H9 (cell line): ENCODE data around the gene FRMD4B. TPM values are rescaled to one million over a fixed set of nuclear protein-coding genes. Genes with fewer than 3 reads are reported as not detected.

Experiments used
- DNase-seq: peaks from one replicate; pipeline ENCODE4 v3.0.0-alpha.2; 2017
- H2AFZ ChIP-seq: one replicate; pipeline ENCODE4 v1.6.1; 2013; ENCODE audit warnings: mild to moderate bottlenecking, low read length, control low read depth, moderate library complexity
- H2AK5ac ChIP-seq: 2 replicates; pipeline ENCODE4 v1.6.1; 2013; ENCODE audit warnings: low read length, control low read depth, mixed read lengths; ENCODE audit not compliant: insufficient read length
- H2BK120ac ChIP-seq: one replicate; pipeline ENCODE4 v1.6.1; 2013; ENCODE audit warnings: low read depth, mild to moderate bottlenecking, low read length, control low read depth, inconsistent platforms; ENCODE audit not compliant: poor library complexity, severe bottlenecking
- H2BK12ac ChIP-seq: 2 replicates; pipeline ENCODE4 v1.6.1; 2013; ENCODE audit warnings: low read length, control low read depth, mixed read lengths, low read depth; ENCODE audit not compliant: insufficient read length
- H2BK15ac ChIP-seq: 2 replicates; pipeline ENCODE4 v1.6.1; 2013; ENCODE audit warnings: low read depth, low read length, control low read depth
- H2BK20ac ChIP-seq: one replicate; pipeline ENCODE4 v1.6.1; 2013; ENCODE audit warnings: low read depth, mild to moderate bottlenecking, low read length, control low read depth, inconsistent platforms; ENCODE audit not compliant: poor library complexity, severe bottlenecking
- H2BK5ac ChIP-seq: 2 replicates; pipeline ENCODE4 v1.6.1; 2013; ENCODE audit warnings: low read length, control low read depth, mixed read lengths; ENCODE audit not compliant: insufficient read length
- H3K14ac ChIP-seq: 2 replicates; pipeline ENCODE4 v1.6.1; 2013; ENCODE audit warnings: low read length, control low read depth; ENCODE audit not compliant: insufficient read depth
- H3K18ac ChIP-seq: 2 replicates; pipeline ENCODE4 v1.6.1; 2013; ENCODE audit warnings: low read depth, mild to moderate bottlenecking, mixed read lengths, low read length, control low read depth; ENCODE audit not compliant: insufficient read length
- H3K23ac ChIP-seq: 2 replicates; pipeline ENCODE4 v1.6.1; 2013; ENCODE audit warnings: low read length, control low read depth, mixed read lengths, low read depth; ENCODE audit not compliant: insufficient read length
- H3K23me2 ChIP-seq: 2 replicates; pipeline ENCODE4 v1.6.1; 2013; ENCODE audit warnings: low read depth, mild to moderate bottlenecking, mixed read lengths, low read length, control low read depth; ENCODE audit not compliant: insufficient read length, poor library complexity, severe bottlenecking
- H3K27ac ChIP-seq: 2 replicates; pipeline ENCODE4 v1.5.1; 2013; ENCODE audit warnings: low read length, control low read depth, mixed read lengths, low read depth; ENCODE audit not compliant: insufficient read length
- H3K27me3 ChIP-seq: 2 replicates; pipeline ENCODE4 v1.6.1; 2013; ENCODE audit warnings: low read length, control low read depth, inconsistent platforms; ENCODE audit not compliant: insufficient read depth
- H3K4ac ChIP-seq: 2 replicates; pipeline ENCODE4 v1.6.1; 2013; ENCODE audit warnings: low read depth, mild to moderate bottlenecking, control low read depth, inconsistent platforms, low read length, moderate library complexity
- H3K4me1 ChIP-seq: 2 replicates; pipeline ENCODE4 v1.6.1; 2013; ENCODE audit warnings: low read length, control low read depth, inconsistent platforms; ENCODE audit not compliant: insufficient read depth
- H3K4me2 ChIP-seq: 2 replicates; pipeline ENCODE4 v1.6.1; 2013; ENCODE audit warnings: low read length, control low read depth, mixed read lengths; ENCODE audit not compliant: insufficient read length, insufficient read depth
- H3K56ac ChIP-seq: 2 replicates; pipeline ENCODE4 v1.6.1; 2013; ENCODE audit warnings: low read depth, mild to moderate bottlenecking, mixed read lengths, low read length, control low read depth; ENCODE audit not compliant: insufficient read length
- H3K79me1 ChIP-seq: 2 replicates; pipeline ENCODE4 v1.6.1; 2013; ENCODE audit warnings: low read depth, mild to moderate bottlenecking, moderate library complexity, low read length, control low read depth, inconsistent platforms; ENCODE audit not compliant: insufficient read depth, poor library complexity, severe bottlenecking
- H3K79me2 ChIP-seq: 2 replicates; pipeline ENCODE4 v1.6.1; 2013; ENCODE audit warnings: low read length, control low read depth, inconsistent platforms; ENCODE audit not compliant: insufficient read depth
- H3K9ac ChIP-seq: 2 replicates; pipeline ENCODE4 v1.6.1; 2013; ENCODE audit warnings: low read length, control low read depth, mixed read lengths; ENCODE audit not compliant: insufficient read length; ENCODE audit errors: extremely low read depth
- H3K9me3 ChIP-seq: one replicate; pipeline ENCODE4 v1.6.1; 2013; ENCODE audit warnings: low read depth, low read length, inconsistent platforms; ENCODE audit not compliant: control insufficient read depth
- H3T11ph ChIP-seq: one replicate; pipeline ENCODE4 v1.6.1; 2013; ENCODE audit warnings: mild to moderate bottlenecking, low read length, control low read depth, inconsistent platforms
- H4K20me1 ChIP-seq: one replicate; pipeline ENCODE4 v1.6.1; 2013; ENCODE audit not compliant: control insufficient read depth, insufficient read length, insufficient read depth
- H4K5ac ChIP-seq: 2 replicates; pipeline ENCODE4 v1.6.1; 2013; ENCODE audit warnings: low read depth, mild to moderate bottlenecking, mixed read lengths, low read length, control low read depth; ENCODE audit not compliant: insufficient read length
- H4K8ac ChIP-seq: replicated peaks from 2 replicates; pipeline ENCODE4 v1.6.1; 2013; ENCODE audit warnings: low read length, control low read depth, mixed read lengths, low read depth; ENCODE audit not compliant: insufficient read length
- H4K91ac ChIP-seq: 2 replicates; pipeline ENCODE4 v1.6.1; 2013; ENCODE audit warnings: low read depth, mild to moderate bottlenecking, moderate library complexity, mixed read lengths, low read length, control low read depth; ENCODE audit not compliant: insufficient read length
- H3K27ac Mint-ChIP-seq, 3 experiments: 2 replicates in 2 of 3; 3 replicates in 1 of 3; pipeline ENCODE4 v1.8.0; 2020 to 2021; ENCODE audit warnings: mixed read lengths in 3 of 3, mild to moderate bottlenecking in 1 of 3, moderate library complexity in 1 of 3
- H3K27me3 Mint-ChIP-seq: 2 replicates; pipeline ENCODE4 v1.8.0; 2021; ENCODE audit warnings: low read depth, mild to moderate bottlenecking, moderate library complexity, mixed read lengths
- H3K36me3 Mint-ChIP-seq, 3 experiments: 2 replicates in 2 of 3; 3 replicates in 1 of 3; pipeline ENCODE4 v1.8.0; 2020 to 2021; ENCODE audit warnings: low read depth in 3 of 3, mixed read lengths in 3 of 3; ENCODE audit not compliant: insufficient read depth in 1 of 3
- H3K4me1 Mint-ChIP-seq, 2 experiments: 2 replicates each; pipeline ENCODE4 v1.8.0; 2020; ENCODE audit warnings: mixed read lengths in 2 of 2
- H3K4me3 Mint-ChIP-seq, 2 experiments: 2 replicates in 1 of 2; 3 replicates in 1 of 2; pipeline ENCODE4 v1.8.0; 2020 to 2021; ENCODE audit warnings: mild to moderate bottlenecking in 2 of 2, mixed read lengths in 2 of 2, moderate library complexity in 1 of 2
- H3K9me3 Mint-ChIP-seq, 2 experiments: 2 replicates in 1 of 2; 3 replicates in 1 of 2; pipeline ENCODE4 v1.8.0; 2020; ENCODE audit warnings: mild to moderate bottlenecking in 2 of 2, mixed read lengths in 2 of 2, moderate library complexity in 1 of 2
- WGBS: extraction: QIAGEN DNeasy Blood & Tissue Kit; methylation state at CpG from one replicate; pipeline ENCODE4 v1.1.7; 2013; ENCODE audit warnings: missing lambda C conversion rate, low lambda C conversion rate, mixed read lengths; ENCODE audit not compliant: insufficient read length; ENCODE audit errors: extremely low coverage; 5-methylcytosine and 5-hydroxymethylcytosine counted together
- total RNA-seq: library from RNA; stranded (reverse); gene quantifications from 2 replicates; pipeline ENCODE4 v1.2.1, GENCODE V29; 2021
- TF ChIP-seq, protein P1 (sequence below): fragments of 200-600 bp; sonication (generic); conservative IDR thresholded peaks from 3 replicates; pipeline ENCODE4 v1.8.0; 2021; ENCODE audit warnings: antibody characterized with exemption, mild to moderate bottlenecking

The FRMD4B gene
- total RNA-seq, 1 experiment from 2014 or later, result 3.4 TPM

DNA sequence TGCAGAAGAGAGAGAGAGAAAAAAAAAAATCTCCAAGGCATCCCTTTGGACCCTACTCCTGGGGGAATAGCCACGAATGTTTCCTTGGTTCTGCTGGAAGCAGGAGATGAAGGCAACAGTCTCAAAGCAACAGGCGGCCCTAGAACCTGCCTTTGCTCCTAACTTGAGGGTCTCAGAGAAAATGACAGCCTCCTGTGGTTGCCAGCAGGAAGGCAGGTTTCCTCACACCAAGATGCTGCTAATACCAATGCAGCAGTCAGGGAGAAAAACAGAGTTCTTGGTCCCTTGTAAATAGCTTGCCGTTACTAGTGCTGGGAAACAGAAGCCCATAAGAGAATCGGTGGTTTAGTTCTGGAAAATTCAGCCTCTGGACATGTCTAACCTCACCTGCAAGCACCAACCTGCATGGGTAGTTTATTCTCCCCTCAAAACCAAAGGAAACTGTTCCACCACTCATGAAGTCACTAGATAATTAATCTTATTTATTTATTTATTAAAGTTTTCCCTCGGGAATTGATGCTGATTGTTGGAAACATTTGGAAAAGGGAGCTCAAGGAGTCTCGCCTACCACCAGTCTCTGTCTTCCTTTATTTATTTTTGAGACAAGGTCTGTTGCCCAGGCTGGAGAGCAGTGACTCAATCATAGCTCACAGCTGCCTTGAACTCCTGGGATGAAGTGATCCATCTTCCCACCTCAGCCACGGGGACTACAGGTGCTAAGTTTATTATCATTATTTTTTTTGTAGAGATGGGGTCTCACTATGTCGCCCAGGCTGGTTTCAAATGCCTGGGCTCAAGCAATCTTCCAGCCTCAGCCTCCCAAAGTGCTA lies 883 bp upstream of the FRMD4B start:
- Histone ChIP-seq H3K4ac (no peak overlapping the region), H3K4me2 (peak overlapping the region; percentile 81), H2AK5ac (no peak overlapping the region), H3K23me2 (peaks cover 14% of the 10 kb centered on the region), H2AFZ (no peak overlapping the region), H4K8ac (no peak overlapping the region), H3K18ac (no peak overlapping the region), H3K27ac (no peak overlapping the region), H2BK5ac (no peak overlapping the region), H2BK120ac (no peak overlapping the region), H4K5ac (no peak overlapping the region), H3K56ac (no peak overlapping the region), H3K27me3 (peaks cover 5% of the 10 kb centered on the region; the same call in 1 of the 2 replicates), H4K20me1 (no peaks in the 10 kb centered on the region), H3K9ac (no peak overlapping the region), H2BK12ac (no peak overlapping the region), H3K14ac (no peak overlapping the region), H2BK20ac (no peak overlapping the region), H3K79me1 (no peaks in the 10 kb centered on the region), H3K23ac (no peak overlapping the region), H2BK15ac (no peak overlapping the region), H3T11ph (no peak overlapping the region), H4K91ac (no peak overlapping the region), H3K4me1 (peaks cover 4% of the 10 kb centered on the region; the same call in 1 of the 2 replicates), H3K9me3 (no peaks in the 10 kb centered on the region), H3K79me2 (no peaks in the 10 kb centered on the region)
- H3K27ac Mint-ChIP-seq, result no peak overlapping the region
- TF ChIP-seq, protein P1, sequence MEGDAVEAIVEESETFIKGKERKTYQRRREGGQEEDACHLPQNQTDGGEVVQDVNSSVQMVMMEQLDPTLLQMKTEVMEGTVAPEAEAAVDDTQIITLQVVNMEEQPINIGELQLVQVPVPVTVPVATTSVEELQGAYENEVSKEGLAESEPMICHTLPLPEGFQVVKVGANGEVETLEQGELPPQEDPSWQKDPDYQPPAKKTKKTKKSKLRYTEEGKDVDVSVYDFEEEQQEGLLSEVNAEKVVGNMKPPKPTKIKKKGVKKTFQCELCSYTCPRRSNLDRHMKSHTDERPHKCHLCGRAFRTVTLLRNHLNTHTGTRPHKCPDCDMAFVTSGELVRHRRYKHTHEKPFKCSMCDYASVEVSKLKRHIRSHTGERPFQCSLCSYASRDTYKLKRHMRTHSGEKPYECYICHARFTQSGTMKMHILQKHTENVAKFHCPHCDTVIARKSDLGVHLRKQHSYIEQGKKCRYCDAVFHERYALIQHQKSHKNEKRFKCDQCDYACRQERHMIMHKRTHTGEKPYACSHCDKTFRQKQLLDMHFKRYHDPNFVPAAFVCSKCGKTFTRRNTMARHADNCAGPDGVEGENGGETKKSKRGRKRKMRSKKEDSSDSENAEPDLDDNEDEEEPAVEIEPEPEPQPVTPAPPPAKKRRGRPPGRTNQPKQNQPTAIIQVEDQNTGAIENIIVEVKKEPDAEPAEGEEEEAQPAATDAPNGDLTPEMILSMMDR, result no peak; the same call in 2 of the 3 replicates
- H3K9me3 Mint-ChIP-seq, result no peaks in the 10 kb centered on the region
- WGBS, result no CpG with 5 or more reads among the region's 8 CpGs
- H3K4me1 Mint-ChIP-seq, result peaks cover 19 to 27% of the 10 kb centered on the region in 2 experiments
- no peaks in the 10 kb centered on the region for H3K36me3 Mint-ChIP-seq
- peak overlapping the region; percentile 58 to 83 for H3K4me3 Mint-ChIP-seq
- no peak for DNase-seq
- H3K27me3 Mint-ChIP-seq, result peaks cover 47% of the 10 kb centered on the region
